Head of caudate nucleus (tissue), 42 donors: ENCODE data around the gene SEC24D.

ENCODE experiments used
- DNase-seq, 42 donors: peaks; one replicate each; pipeline versions ENCODE4 v3.0.0 to v3.0.0-alpha.2; 2020 to 2021; ENCODE audit warnings: mixed read lengths in 7 of 42
- intact Hi-C: fragments of 100-400 bp; cut with DNase I; formaldehyde crosslinking; loops from one replicate; pipeline ENCODE4 v1.15.0; 2022

The SEC24D gene

GRCh38 chr4:118760092-118760491 is 75.8 kb downstream of the SEC24D start:
- no peak for DNase-seq
- intact Hi-C loops: no loop called here

GRCh38 chr4:118759481-118759880 is 76.4 kb downstream of the SEC24D start:
- DNase-seq: no peak
- intact Hi-C loops: loop anchor here (10.0 kb wide), 1 partner anchor 205 kb away; no protein-coding TSS in a partner anchor

GRCh38 chr4:118758293-118758692 is 77.6 kb downstream of the SEC24D start:
- no peak for DNase-seq
- intact Hi-C loops: loop anchor here (10.0 kb wide), 1 partner anchor 207 kb away; no protein-coding TSS in a partner anchor

- DNase-seq: no peak
These were observed 78.1 kb downstream of the SEC24D start for GRCh38 chr4:118757761-118758251.

GRCh38 chr4:118756958-118757357 is 79.0 kb downstream of the SEC24D start:
- intact Hi-C loops: loop anchor here (10.0 kb wide), 1 partner anchor 208 kb away; no protein-coding TSS in a partner anchor
- DNase-seq: no peak

More at GRCh38 chr4:118757761-118758251, 78.1 kb downstream of the SEC24D start:
- intact Hi-C loops: loop anchor here (10.0 kb wide), 1 partner anchor 207 kb away; no protein-coding TSS in a partner anchor

- DNase-seq: no peak
- intact Hi-C loops: loop anchor here (10.0 kb wide), 1 partner anchor 208 kb away; no protein-coding TSS in a partner anchor
These were observed 79.5 kb downstream of the SEC24D start for GRCh38 chr4:118756429-118756828.

- intact Hi-C loops: loop anchor here (10.0 kb wide), 1 partner anchor 209 kb away; no protein-coding TSS in a partner anchor
- no peak for DNase-seq
These were observed 80.3 kb downstream of the SEC24D start for GRCh38 chr4:118755438-118756226.

- DNase-seq: no peak
- intact Hi-C loops: loop anchor here (10.0 kb wide), 1 partner anchor 210 kb away; no protein-coding TSS in a partner anchor
These were observed 81.0 kb downstream of the SEC24D start for GRCh38 chr4:118754890-118755289.

GRCh38 chr4:118753685-118754084 is 82.2 kb downstream of the SEC24D start:
- intact Hi-C loops: loop anchor here (10.0 kb wide), 1 partner anchor 211 kb away; no protein-coding TSS in a partner anchor

GRCh38 chr4:118753096-118753495 is 82.8 kb downstream of the SEC24D start:
- DNase-seq: no peak
- intact Hi-C loops: loop anchor here (10.0 kb wide), 1 partner anchor 212 kb away; no protein-coding TSS in a partner anchor

More at GRCh38 chr4:118753685-118754084, 82.2 kb downstream of the SEC24D start:
- no peak for DNase-seq

GRCh38 chr4:118752551-118752950 is 83.4 kb downstream of the SEC24D start:
- intact Hi-C loops: loop anchor here (10.0 kb wide), 1 partner anchor 212 kb away; no protein-coding TSS in a partner anchor
- DNase-seq: no peak

- DNase-seq: no peak
- intact Hi-C loops: loop anchor here (10.0 kb wide), 1 partner anchor 213 kb away; no protein-coding TSS in a partner anchor
These were observed 84.2 kb downstream of the SEC24D start for GRCh38 chr4:118751629-118752323.

GRCh38 chr4:118749347-118749988 is 86.5 kb downstream of the SEC24D start:
- DNase-seq: peak in 1 of 42 donors; percentile 24
- intact Hi-C loops: no loop called here

GRCh38 chr4:118746251-118746919 is 89.5 kb downstream of the SEC24D start:
- DNase-seq: peak in 1 of 42 donors; percentile 11
- intact Hi-C loops: no loop called here

- no peak for DNase-seq
- intact Hi-C loops: no loop called here
These were observed 90.6 kb downstream of the SEC24D start for GRCh38 chr4:118745357-118745756.

- peak in 1 of 42 donors; percentile 34 for DNase-seq
- intact Hi-C loops: no loop called here
These were observed 92.1 kb downstream of the SEC24D start for GRCh38 chr4:118743867-118744266.

GRCh38 chr4:118742050-118742449 is 93.9 kb downstream of the SEC24D start:
- no peak for DNase-seq
- intact Hi-C loops: no loop called here

GRCh38 chr4:118741301-118741855 is 94.5 kb downstream of the SEC24D start:
- intact Hi-C loops: no loop called here
- no peak for DNase-seq
